ENCODE measurements around the gene ADGRL3.

GRCh38 chr4:61277785-61278760, 77.9 kb downstream of the ADGRL3 start:
- TF ChIP-seq CTCF (conservative IDR thresholded peaks at IDR 0.05), result no peak
- no peak for TF ChIP-seq ZFX (IDR thresholded peaks at IDR 0.05)
